HG02943 (cell line): Measurements from ENCODE around the gene MCM3AP.
"Not testable (repeated sequence)": the region's sequence is repeated elsewhere in the genome, so short reads cannot be mapped to it uniquely, and the experiment has no call there.

Experiments used
- ATAC-seq: cut with Tn5 transposase; IDR thresholded peaks from one replicate; pipeline ENCODE4 v1.9.1; 2021; ENCODE audit warnings: mild to moderate bottlenecking, low read depth, moderate library complexity; ENCODE audit not compliant: unreplicated experiment

The MCM3AP gene

GRCh38 chr21:46207006-46207919 lies 78.1 kb downstream of the MCM3AP start:
- no peak for ATAC-seq

GRCh38 chr21:46206163-46207005 lies 79.0 kb downstream of the MCM3AP start:
- ATAC-seq, result no peak

- ATAC-seq, result no peak
Observed at GRCh38 chr21:46205766-46206162, 79.6 kb downstream of the MCM3AP start.

GRCh38 chr21:46205166-46205565 lies 80.2 kb downstream of the MCM3AP start:
- no peak for ATAC-seq

- ATAC-seq, result no peak
Observed at GRCh38 chr21:46203203-46203600, 82.2 kb downstream of the MCM3AP start.

- no peak for ATAC-seq
Observed at GRCh38 chr21:46202592-46203202, 82.7 kb downstream of the MCM3AP start.

GRCh38 chr21:46200877-46201803 lies 84.3 kb downstream of the MCM3AP start:
- ATAC-seq, result not testable (repeated sequence)

- ATAC-seq, result no peak
Observed at GRCh38 chr21:46199436-46200373, 85.7 kb downstream of the MCM3AP start.

- no peak for ATAC-seq
Observed at GRCh38 chr21:46196733-46197132, 88.7 kb downstream of the MCM3AP start.

GRCh38 chr21:46195595-46196195 lies 89.7 kb downstream of the MCM3AP start:
- no peak for ATAC-seq

GRCh38 chr21:46194374-46195334 lies 90.8 kb downstream of the MCM3AP start:
- ATAC-seq, result no peak

- no peak for ATAC-seq
Observed at GRCh38 chr21:46193829-46194373, 91.5 kb downstream of the MCM3AP start.

GRCh38 chr21:46191686-46192575 lies 93.5 kb downstream of the MCM3AP start:
- ATAC-seq, result no peak

GRCh38 chr21:46191257-46191685 lies 94.1 kb downstream of the MCM3AP start:
- ATAC-seq, result no peak

GRCh38 chr21:46190491-46191131 lies 94.8 kb downstream of the MCM3AP start:
- ATAC-seq, result no peak
